ENCODE results near the gene C2CD2. TPM values are rescaled to one million over a fixed set of nuclear protein-coding genes. Genes with fewer than 3 reads are reported as not detected.

C2CD2 gene
- total and polyA plus RNA-seq, 2 of the 8 experiments (the other 6 are each of a cell fraction or from before 2014, with no cell fraction given): 10.4 to 13.0 TPM

DNA sequence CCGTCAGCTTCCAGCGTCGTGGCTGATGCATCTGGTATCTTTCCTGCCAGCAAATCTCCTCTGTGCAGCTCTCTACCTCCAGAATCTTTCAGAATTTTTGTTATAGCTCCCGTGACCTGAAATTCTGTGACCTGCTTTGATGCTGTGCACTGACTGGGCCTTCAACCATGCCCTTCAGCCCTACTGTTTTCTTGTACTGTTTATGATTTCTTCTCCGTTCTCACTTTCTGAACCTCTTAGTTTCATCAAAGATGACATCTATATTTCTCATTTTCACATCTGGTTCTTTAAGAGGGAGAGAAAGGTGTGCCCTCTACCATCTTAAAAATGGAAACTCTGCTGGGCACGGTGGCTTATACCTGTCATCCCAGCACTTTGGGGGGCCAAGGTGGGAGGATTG is 80.4 kb downstream of the C2CD2 start:
- FAIRE-seq: no peak
- H3K23me2 ChIP-seq (ENCODE audit: low read depth, low read length): no peaks in the 10 kb centered on the region; the same call in 1 of the 2 replicates
- H3K27me3 ChIP-seq (replicated peaks in 1 of 4; ENCODE audit: control insufficient read depth in 3 of 4, extremely low read depth in 1 of 4, insufficient read depth in 3 of 4, low read length in 3 of 4): no peaks in the 10 kb centered on the region
- TF ChIP-seq SP2 (IDR thresholded peaks at IDR 0.05; ENCODE audit: low read length) (no peak), CTBP2 (IDR thresholded peaks at IDR 0.05; ENCODE audit: borderline replicate concordance, insufficient read depth, insufficient read length, low read length) (no peak), BCL11A (IDR thresholded peaks at IDR 0.05; ENCODE audit: low read depth in 2 of 2, low read length in 2 of 2) (no peak), TAF7 (optimal IDR thresholded peaks at IDR 0.05; ENCODE audit: borderline replicate concordance, low read depth, low read length) (no peak), PHF8 (conservative IDR thresholded peaks at IDR 0.05; ENCODE audit: low read depth, low read length) (no peak)
- H3K56ac ChIP-seq (replicated peaks; ENCODE audit: insufficient read length, low read depth, low read length): no peak overlapping the region
- H3K18ac ChIP-seq (ENCODE audit: extremely low read depth, low read length): no peak overlapping the region
- H3K79me2 ChIP-seq (ENCODE audit: control insufficient read depth in 1 of 2, insufficient read depth in 2 of 2, low read length in 2 of 2): peaks cover 0 to 39% of the 10 kb centered on the region in 2 experiments; a peak in 2 of 4 replicates
- H2BK12ac ChIP-seq (ENCODE audit: low read depth, low read length): no peak overlapping the region
- H2BK20ac ChIP-seq (ENCODE audit: low read length): no peak overlapping the region
- no peak for DNase-seq (ENCODE audit: low read depth in 1 of 2, low spot score in 2 of 2)
- peaks cover 0 to 12% (median 0%) of the 10 kb centered on the region in 4 experiments; a peak in 4 of 7 replicates for H3K4me1 ChIP-seq (replicated peaks in 1 of 4; ENCODE audit: control insufficient read depth in 3 of 4, insufficient read depth in 4 of 4, low read length in 3 of 4)
- ChIA-PET CTCF (ENCODE audit: partially characterized antibody) (interaction anchor here (0.6 to 2.8 kb wide), 11 partner anchors 10 to 504 kb away, joined by 3 to 9 read pairs (median 3); no protein-coding TSS in a partner anchor), POLR2A (ENCODE audit: partially characterized antibody) (interaction anchor here (1.0 kb wide), 1 partner anchor 12 kb away, joined by 3 read pairs; no protein-coding TSS in a partner anchor)
- peaks cover 0 to 7% of the 10 kb centered on the region in 2 experiments for H4K20me1 ChIP-seq (replicated peaks in 1 of 2; ENCODE audit: control insufficient read depth in 1 of 2, insufficient read depth in 2 of 2, low read length in 2 of 2)
- H3K9ac ChIP-seq (replicated peaks in 1 of 4; ENCODE audit: extremely low read depth in 1 of 4, low read depth in 3 of 4, low read length in 3 of 4): no peak overlapping the region
- H3K4me2 ChIP-seq (ENCODE audit: insufficient read depth in 1 of 2, low read depth in 2 of 2, low read length in 2 of 2): no peak overlapping the region
- H4K8ac ChIP-seq (ENCODE audit: extremely low read depth, insufficient read depth, low read length): peak overlapping the region; percentile 29; the same call in 1 of the 2 replicates
- no peak overlapping the region for H3K27ac ChIP-seq (ENCODE audit: low read depth, low read length)
- H2AK5ac ChIP-seq (ENCODE audit: low read depth, low read length): no peak overlapping the region
- H3K4ac ChIP-seq (replicated peaks; ENCODE audit: insufficient read length, low read depth, low read length): no peak overlapping the region
- no peak overlapping the region for H4K5ac ChIP-seq (ENCODE audit: insufficient read length, low read depth, low read length)
- peaks cover 9% of the 10 kb centered on the region; the same call in 1 of the 2 replicates for H3K79me1 ChIP-seq (ENCODE audit: low read depth, low read length)
- 96% methylated on average over 6 of the region's 6 CpGs; no CpG with 5 or more reads in 1 of the 2 experiments for WGBS, 2 experiments (ENCODE audit: extremely low coverage in 1 of 2, insufficient coverage in 1 of 2, insufficient read length in 1 of 2, insufficient replicate concordance in 2 of 2, low coverage in 1 of 2, low lambda C conversion rate in 2 of 2, missing lambda C conversion rate in 1 of 2)
- no peak overlapping the region for H2AFZ ChIP-seq (ENCODE audit: low read length)
- H2BK120ac ChIP-seq (replicated peaks; ENCODE audit: low read depth, low read length): no peak overlapping the region
- no peak overlapping the region for H3K14ac ChIP-seq (ENCODE audit: insufficient read length)
- no peaks in the 10 kb centered on the region for H3K36me3 ChIP-seq (ENCODE audit: control insufficient read depth in 2 of 4, insufficient read depth in 4 of 4, low read length in 3 of 4)
- no peak overlapping the region for H2BK5ac ChIP-seq (ENCODE audit: low read depth, low read length)
- H4K91ac ChIP-seq (replicated peaks; ENCODE audit: insufficient read length, low read length): no peak overlapping the region
- no peak overlapping the region for H2BK15ac ChIP-seq (ENCODE audit: low read length)
- H3K23ac ChIP-seq (ENCODE audit: insufficient read length): no peak overlapping the region
- no peaks in the 10 kb centered on the region for H3K9me3 ChIP-seq (ENCODE audit: insufficient read depth in 2 of 2, low read depth in 1 of 2, low read length in 1 of 2)
- H3K4me3 ChIP-seq (ENCODE audit: extremely low read depth in 1 of 4, insufficient read depth in 2 of 4, low read depth in 3 of 4, low read length in 4 of 4): no peak overlapping the region
